GM12891 (cell line): ENCODE measurements around the gene ALDH3A2.
A peak's percentile ranks its signal among the peaks of the same experiment; 100 is the strongest.
"Not testable (repeated sequence)": the region's sequence is repeated elsewhere in the genome, so short reads cannot be mapped to it uniquely, and the experiment has no call there.

Source experiments
- DNase-seq: peaks from one replicate; pipeline ENCODE4 v3.0.0; 2011; ENCODE audit warnings: low spot score; ENCODE audit not compliant: insufficient read length
- FAIRE-seq: peaks from 2 replicates; lab custom pipeline; 2011; peaks lifted over from hg19 to GRCh38; lab: Jason Lieb, UNC
- PAX5 ChIP-seq: IDR thresholded peaks from 2 replicates; pipeline ENCODE4 v1.6.1; 2011; ENCODE audit warnings: low read length, moderate library complexity, mild to moderate bottlenecking; ENCODE audit not compliant: insufficient read depth, severe bottlenecking
- POLR2A ChIP-seq: IDR thresholded peaks from 2 replicates; pipeline ENCODE4 v1.6.1; 2011; ENCODE audit warnings: low read depth, low read length, control low read depth
- POLR2AphosphoS5 ChIP-seq: IDR thresholded peaks from 2 replicates; pipeline ENCODE4 v1.6.1; 2011; ENCODE audit warnings: low read depth, low read length, control low read depth
- POU2F2 ChIP-seq: IDR thresholded peaks from 2 replicates; pipeline ENCODE4 v1.6.1; 2011; ENCODE audit warnings: low read depth, mild to moderate bottlenecking, control low read depth, low read length, moderate library complexity
- SPI1 ChIP-seq: IDR thresholded peaks from 2 replicates; pipeline ENCODE4 v1.6.1; 2011; ENCODE audit warnings: low read depth, low read length, control low read depth
- TAF1 ChIP-seq: IDR thresholded peaks from 2 replicates; pipeline ENCODE4 v1.6.1; 2011; ENCODE audit warnings: low read depth, low read length, control low read depth

Gene ALDH3A2

DNA sequence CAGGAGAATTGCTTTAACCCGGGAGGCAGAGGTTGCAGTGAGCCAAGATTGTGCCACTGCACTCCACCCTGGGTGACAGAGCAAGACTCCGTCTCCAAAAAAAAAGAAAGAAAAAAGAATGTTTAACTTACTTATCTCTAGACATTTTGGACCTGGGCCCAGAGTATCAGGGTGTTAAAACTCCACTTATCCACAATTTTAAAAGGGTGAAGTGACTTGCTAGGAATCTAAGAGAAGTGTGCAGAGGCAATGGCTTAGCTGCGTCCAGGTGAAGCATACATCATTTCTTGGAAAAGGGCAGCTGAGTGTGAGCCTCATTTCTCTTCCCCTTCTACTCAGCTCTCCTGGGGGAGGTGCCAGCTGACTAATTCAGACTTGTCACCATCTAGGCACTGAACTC, 25.1 kb downstream of the ALDH3A2 start:
- TF ChIP-seq PAX5 (no peak), POU2F2 (no peak)
- no peak for FAIRE-seq
- no peak for DNase-seq

DNA sequence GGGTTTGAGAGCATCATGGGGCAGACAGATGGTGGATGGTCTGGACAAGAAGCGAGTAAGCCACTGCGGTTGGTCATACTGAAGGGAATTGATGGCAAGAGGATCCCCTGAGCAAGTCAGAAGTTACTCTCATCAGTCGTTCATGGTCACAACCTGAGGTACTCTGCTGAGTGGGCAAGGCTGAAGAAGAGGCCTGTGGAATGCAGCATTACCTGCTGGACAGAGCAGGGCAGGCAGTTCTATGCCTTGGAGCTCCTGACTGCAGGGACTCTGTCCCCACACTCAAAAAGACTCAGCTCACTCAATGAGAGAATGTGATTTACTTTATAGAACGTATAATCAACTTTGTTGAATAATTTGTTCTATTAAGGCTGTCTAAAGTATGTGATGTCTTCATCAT, 28.3 kb downstream of the ALDH3A2 start:
- TF ChIP-seq PAX5 = no peak
- TF ChIP-seq POLR2AphosphoS5 = no peak
- no peak for TF ChIP-seq POLR2A
- FAIRE-seq (no peak), DNase-seq (no peak)

DNA sequence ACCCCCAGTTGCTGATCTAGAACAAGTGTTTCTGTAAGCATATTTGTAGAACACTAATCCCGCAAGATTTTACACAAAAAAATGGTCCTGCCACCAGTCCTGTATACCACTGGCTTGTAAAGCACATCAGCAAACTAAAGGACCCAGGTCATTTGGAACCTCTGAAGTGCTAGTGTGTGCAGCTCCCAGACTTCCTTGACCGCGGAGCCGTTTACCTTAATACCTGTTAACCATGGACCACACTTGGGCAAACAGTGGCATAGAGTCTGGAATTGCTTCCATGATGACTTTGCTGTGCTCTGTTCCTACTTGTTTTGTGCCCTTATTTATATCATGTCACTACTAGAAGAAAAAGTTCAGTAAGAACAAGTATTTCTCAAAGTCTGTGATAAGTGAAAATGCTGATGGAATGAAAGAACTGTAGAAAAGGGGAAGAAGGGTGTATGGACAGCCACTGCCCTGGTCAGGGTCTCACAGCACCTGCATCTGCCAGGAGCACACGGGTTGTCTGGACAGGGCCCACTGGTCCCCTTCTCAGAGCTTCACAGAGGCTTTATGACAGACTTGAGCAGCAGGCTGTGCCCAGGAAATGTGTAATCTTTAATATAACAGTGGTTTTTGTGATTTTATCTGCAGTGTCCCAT, 29.3 kb downstream of the ALDH3A2 start:
- DNase-seq = no peak
- TF ChIP-seq POU2F2 (no peak), TAF1 (no peak), PAX5 (no peak), POLR2AphosphoS5 (no peak), SPI1 (no peak), POLR2A (no peak)
- no peak for FAIRE-seq

DNA sequence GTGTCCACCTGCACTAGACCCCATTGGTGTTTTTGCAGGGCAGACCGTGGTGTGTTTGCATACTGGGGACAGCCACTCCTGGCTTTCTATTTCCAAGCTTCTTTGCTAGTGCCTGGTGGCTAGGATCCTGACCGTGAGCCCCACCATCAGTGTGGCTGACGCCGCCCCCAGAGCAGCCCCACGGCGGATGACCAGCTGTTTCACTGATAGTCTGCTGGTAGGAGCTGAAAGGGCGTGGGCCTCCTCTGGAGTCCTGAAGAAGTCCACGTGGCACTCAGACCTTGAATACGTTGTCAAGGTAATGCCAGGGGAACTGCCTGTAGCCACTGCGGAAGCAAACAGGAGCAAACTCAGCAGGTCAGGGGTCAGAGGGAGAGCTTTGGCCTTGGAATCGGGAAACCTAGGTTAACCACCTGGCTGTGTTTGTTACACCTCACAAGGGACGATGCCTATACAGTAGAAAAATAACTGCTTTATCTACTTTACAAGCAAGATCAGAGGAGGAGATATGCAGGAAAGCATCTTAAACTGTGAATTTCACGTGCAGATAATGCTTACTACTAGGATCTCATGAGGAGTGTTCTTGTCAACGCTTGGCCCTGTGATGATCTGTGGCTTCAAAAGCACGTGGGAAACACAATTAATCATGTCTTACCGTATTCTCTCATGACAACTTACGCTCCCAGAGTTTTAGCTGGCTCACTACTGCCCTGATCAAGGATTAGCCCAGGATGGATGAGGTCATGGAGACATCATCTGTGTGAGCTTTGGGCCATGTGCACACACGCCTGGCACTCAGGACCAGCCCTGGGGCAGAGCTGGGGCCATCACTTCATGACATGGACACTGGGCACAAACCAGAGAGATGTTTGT, 30.3 kb downstream of the ALDH3A2 start:
- FAIRE-seq (no peak), DNase-seq (no peak)
- TF ChIP-seq SPI1 (no peak), POLR2A (no peak), PAX5 (no peak), TAF1 (no peak), POU2F2 (no peak), POLR2AphosphoS5 (no peak)

DNA sequence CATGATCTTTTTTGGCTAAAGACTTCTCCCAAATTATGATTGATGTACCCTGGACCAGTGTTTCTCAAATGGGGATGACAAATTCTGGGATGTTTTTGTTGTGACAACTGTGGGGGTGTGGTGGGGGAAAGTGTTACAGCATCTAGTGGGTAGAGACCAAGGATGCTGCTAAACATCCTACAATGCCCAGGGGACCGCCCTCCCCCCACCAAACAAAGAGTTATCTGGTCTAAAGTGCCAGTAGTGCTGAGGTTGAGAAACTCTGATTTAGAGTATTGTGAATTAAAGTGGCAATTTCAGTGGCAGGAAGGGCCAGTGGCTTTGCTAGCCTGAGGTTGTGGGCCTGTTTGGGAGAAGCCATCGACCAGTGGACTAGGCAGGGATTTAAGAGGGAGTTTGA, 34.6 kb downstream of the ALDH3A2 start:
- TF ChIP-seq PAX5 (no peak), SPI1 (no peak), POLR2AphosphoS5 (no peak), TAF1 (no peak), POLR2A (no peak), POU2F2 (no peak)
- FAIRE-seq (no peak), DNase-seq (no peak)

DNA sequence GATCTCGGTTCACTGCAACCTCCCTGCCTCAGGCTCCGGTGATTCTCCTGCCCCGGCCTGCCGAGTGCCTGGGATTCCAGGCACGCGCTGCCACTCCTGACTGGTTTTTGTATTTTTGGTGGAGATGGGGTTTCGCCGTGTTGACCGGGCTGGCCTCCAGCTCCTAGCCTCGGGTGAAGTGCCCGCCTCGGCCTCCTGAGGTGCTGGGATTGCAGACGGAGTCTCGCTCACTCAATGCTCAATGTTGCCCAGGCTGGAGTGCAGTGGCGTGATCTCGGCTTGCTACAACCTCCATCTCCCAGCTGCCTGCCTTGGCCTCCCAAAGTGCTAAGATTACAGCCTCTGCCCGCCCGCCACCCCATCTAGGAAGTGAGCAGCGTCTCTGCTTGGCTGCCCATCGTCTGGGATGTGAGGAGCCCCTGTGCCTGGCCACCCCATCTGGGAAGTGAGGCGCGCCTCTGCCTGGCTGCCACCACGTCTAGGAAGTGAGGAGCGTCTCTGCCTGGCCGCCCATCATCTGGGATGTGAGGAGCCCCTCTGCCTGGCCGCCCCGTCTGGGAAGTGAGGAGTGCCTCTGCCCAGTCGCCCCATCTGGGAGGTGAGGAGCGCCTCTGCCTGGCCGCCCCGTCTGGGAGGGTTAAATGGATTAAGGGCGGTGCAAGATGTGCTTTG, 36.5 kb downstream of the ALDH3A2 start:
- FAIRE-seq, DNase-seq: not testable (repeated sequence)

DNA sequence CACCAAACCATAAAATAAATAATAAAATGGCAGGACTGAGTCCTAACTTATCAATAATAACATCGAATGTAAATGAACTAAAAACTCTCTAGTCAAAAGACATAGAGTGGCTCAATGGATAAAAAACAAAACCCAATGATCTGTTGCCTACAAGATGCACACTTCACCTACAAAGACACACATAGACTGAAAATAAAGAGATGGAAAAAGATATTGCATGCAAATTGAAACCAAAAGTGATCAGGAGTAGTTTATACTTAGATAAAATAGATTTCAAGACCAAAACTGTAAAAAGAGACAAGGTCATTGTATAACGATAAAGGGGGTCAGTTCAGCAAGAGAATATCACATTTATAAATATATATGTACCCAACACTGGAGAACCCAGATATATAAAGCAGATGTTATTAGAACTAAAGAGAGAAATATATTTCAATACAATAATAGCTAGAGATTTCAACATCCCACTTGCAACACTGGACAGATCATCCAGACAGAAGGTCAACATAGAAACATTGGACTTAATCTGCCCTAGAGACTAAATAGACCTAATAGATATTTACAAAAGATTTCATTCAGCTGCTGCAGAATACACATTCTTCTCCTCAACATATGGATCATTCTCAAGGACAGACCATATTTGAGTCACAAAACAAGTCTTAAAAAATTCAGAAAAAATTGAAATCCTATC, 38.0 kb downstream of the ALDH3A2 start:
- TF ChIP-seq PAX5 (no peak), TAF1 (no peak), POLR2A (no peak), POU2F2 (no peak), SPI1 (no peak)
- DNase-seq = no peak
- FAIRE-seq = no peak

DNA sequence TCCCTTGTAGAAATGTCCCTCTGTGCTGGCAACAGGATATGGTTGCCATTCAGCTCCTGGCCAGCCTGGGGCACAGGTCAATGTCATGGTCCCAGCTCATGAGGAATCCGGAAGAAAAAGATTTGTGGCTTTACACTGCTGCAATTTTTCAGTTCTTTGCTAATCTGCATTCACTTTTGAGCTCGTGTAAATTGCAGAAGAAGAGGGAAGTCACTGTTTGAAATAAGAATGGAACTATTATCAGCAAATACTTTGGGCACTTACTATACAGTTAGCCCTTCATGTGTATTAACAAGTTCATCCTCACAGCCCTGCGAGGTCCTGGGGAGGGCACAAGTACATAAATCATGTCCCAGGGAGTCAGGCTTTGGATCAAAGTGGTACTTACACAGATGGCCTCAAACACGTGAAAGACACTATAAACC, 53.7 kb downstream of the ALDH3A2 start:
- TF ChIP-seq PAX5 (no peak), TAF1 (no peak), POLR2A (no peak), POU2F2 (no peak), SPI1 (no peak)
- no peak for FAIRE-seq
- DNase-seq = no peak

DNA sequence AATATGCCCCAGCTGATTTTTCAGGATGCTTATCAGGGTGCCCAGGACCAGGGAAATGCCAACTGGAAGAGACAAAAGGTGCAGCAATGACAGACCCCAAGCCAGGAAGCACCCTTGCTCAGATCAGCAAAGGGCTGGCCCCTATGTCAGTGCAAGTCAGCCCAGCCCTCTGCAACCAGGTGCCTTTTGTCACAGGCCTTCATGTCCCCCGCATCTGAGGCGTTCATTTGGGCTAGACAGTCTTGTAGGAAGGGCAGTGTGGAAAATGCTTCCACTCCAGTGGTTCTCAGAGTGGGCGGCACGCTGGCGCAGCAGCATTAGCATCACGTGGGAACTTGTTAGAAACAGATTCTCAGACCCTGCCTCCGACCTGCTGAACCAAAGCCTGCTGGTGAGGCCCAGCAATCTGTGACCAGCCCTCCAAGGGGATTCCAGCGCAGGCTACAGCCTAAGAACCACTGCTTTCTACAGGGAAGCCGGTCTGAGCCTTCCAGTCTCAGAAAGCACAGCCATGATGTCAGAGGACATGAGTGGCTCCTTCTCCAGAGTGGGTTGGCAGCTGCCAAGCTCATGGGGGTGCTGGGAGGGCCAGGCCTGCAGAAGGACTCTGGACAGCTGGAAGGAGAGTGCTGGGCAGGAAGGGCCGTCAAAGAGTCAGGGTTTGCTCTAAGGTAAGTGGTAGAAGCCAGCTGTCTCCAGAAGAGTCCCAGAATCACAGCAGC, 54.7 kb downstream of the ALDH3A2 start:
- TF ChIP-seq TAF1 = no peak
- TF ChIP-seq PAX5 = no peak
- no peak for TF ChIP-seq POLR2AphosphoS5
- TF ChIP-seq POU2F2 = no peak
- no peak for TF ChIP-seq POLR2A
- TF ChIP-seq SPI1 = no peak
- DNase-seq = no peak
- FAIRE-seq = peak; percentile 38
